ENCODE results near the gene SIGLEC1. TPM values are rescaled to one million over a fixed set of nuclear protein-coding genes. Genes with fewer than 3 reads are reported as not detected.

The SIGLEC1 gene
- total RNA-seq, 1 experiment from 2014 or later, result 0.17 TPM

DNA sequence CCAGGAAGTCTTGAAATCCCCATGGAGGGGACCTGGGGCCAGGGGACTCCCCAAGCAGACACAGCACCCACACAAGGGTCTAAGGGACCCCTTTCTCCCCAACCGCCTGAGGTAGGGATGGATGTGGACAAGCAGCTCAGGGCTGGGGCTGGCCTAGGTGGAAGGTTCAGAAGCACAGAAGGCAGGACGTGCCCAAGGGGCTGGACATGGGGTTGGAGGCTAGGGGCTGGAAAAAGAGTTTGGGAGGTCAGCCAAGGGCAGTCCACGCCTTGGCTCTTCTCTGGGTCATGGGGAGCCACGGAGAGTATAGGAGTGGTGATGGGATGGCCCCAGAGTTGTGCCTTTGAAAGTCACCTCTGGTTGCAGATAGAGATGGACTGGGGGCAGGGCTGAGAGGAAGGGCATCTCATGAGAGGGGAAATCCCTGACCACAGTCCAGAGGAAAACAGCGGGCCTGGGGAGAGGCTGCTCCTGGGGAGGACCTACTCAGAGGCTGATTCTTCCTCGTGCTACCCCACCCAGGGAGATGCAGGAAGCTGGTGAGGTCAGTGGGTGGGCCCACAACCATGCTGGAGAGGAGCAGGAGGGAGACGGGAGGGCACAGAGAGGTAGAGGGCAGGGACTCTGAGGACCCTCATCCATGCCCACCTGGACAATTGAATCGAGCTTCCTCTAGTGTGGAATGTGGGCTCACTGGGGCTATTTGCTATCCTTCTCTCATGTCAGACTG lies 17.6 kb upstream of the SIGLEC1 start:
- Histone ChIP-seq H4K20me1 (ENCODE audit: insufficient read depth) (no peaks in the 10 kb centered on the region), H3K79me2 (ENCODE audit: insufficient read depth, low read length) (no peaks in the 10 kb centered on the region), H3K27me3 (ENCODE audit: insufficient read depth, low read length) (0 out of 2 replicates have a peak, but pooled peaks cover 8% of the 10 kb centered on the region), H3K36me3 (ENCODE audit: control insufficient read depth in 1 of 2, insufficient read depth in 2 of 2, low read length in 2 of 2) (no peaks in the 10 kb centered on the region), H3K9me2 (ENCODE audit: insufficient read depth) (no peaks in the 10 kb centered on the region), H3K9ac (ENCODE audit: low read length) (no peak overlapping the region), H3K4me1 (ENCODE audit: control insufficient read depth in 1 of 2, insufficient read depth in 2 of 2, low read length in 2 of 2) (peaks cover 7 to 31% of the 10 kb centered on the region in 2 experiments), H2AFZ (ENCODE audit: low read depth, low read length, poor library complexity, severe bottlenecking) (no peak overlapping the region), H3K9me3 (ENCODE audit: control insufficient read depth in 1 of 2, insufficient read depth in 1 of 2, low read depth in 1 of 2, low read length in 2 of 2) (no peaks in the 10 kb centered on the region), H3K4me3 (replicated peaks in 1 of 2; ENCODE audit: low read depth in 1 of 2, low read length in 2 of 2) (no peak overlapping the region), H3K27ac (ENCODE audit: low read depth, low read length) (no peak overlapping the region), H3K4me2 (ENCODE audit: low read length) (no peak overlapping the region)
- intact Hi-C loops (cut with micrococcal nuclease), result no loop called here
- CTCF ChIA-PET, result interaction anchor here (2.2 kb wide), 1 partner anchor 15 kb away, joined by 5 read pairs; no protein-coding TSS in a partner anchor
- RAD21 ChIA-PET (ENCODE audit: low non-redundant PET in 1 of 2, low total read pairs in 2 of 2, uncharacterized antibody in 2 of 2, unreplicated experiment in 2 of 2), result no interaction called here
- ATAC-seq, result no peak
- TF ChIP-seq POLR2A (IDR thresholded peaks at IDR 0.05; ENCODE audit: borderline replicate concordance, extremely low read depth, insufficient read depth, insufficient read length), result no peak
- no peak for TF ChIP-seq JUND (IDR thresholded peaks at IDR 0.05)
- TF ChIP-seq, protein P1, sequence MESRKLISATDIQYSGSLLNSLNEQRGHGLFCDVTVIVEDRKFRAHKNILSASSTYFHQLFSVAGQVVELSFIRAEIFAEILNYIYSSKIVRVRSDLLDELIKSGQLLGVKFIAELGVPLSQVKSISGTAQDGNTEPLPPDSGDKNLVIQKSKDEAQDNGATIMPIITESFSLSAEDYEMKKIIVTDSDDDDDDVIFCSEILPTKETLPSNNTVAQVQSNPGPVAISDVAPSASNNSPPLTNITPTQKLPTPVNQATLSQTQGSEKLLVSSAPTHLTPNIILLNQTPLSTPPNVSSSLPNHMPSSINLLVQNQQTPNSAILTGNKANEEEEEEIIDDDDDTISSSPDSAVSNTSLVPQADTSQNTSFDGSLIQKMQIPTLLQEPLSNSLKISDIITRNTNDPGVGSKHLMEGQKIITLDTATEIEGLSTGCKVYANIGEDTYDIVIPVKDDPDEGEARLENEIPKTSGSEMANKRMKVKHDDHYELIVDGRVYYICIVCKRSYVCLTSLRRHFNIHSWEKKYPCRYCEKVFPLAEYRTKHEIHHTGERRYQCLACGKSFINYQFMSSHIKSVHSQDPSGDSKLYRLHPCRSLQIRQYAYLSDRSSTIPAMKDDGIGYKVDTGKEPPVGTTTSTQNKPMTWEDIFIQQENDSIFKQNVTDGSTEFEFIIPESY (IDR thresholded peaks at IDR 0.05; ENCODE audit: extremely low read depth, insufficient replicate concordance, low read length), result no peak
- TF ChIP-seq, protein P2, sequence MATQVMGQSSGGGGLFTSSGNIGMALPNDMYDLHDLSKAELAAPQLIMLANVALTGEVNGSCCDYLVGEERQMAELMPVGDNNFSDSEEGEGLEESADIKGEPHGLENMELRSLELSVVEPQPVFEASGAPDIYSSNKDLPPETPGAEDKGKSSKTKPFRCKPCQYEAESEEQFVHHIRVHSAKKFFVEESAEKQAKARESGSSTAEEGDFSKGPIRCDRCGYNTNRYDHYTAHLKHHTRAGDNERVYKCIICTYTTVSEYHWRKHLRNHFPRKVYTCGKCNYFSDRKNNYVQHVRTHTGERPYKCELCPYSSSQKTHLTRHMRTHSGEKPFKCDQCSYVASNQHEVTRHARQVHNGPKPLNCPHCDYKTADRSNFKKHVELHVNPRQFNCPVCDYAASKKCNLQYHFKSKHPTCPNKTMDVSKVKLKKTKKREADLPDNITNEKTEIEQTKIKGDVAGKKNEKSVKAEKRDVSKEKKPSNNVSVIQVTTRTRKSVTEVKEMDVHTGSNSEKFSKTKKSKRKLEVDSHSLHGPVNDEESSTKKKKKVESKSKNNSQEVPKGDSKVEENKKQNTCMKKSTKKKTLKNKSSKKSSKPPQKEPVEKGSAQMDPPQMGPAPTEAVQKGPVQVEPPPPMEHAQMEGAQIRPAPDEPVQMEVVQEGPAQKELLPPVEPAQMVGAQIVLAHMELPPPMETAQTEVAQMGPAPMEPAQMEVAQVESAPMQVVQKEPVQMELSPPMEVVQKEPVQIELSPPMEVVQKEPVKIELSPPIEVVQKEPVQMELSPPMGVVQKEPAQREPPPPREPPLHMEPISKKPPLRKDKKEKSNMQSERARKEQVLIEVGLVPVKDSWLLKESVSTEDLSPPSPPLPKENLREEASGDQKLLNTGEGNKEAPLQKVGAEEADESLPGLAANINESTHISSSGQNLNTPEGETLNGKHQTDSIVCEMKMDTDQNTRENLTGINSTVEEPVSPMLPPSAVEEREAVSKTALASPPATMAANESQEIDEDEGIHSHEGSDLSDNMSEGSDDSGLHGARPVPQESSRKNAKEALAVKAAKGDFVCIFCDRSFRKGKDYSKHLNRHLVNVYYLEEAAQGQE (IDR thresholded peaks at IDR 0.05; ENCODE audit: low read depth), result no peak
- TF ChIP-seq SP1 (IDR thresholded peaks at IDR 0.05; ENCODE audit: low read depth), result no peak
- TF ChIP-seq SRF (IDR thresholded peaks at IDR 0.05; ENCODE audit: low read depth), result no peak
- no peak for TF ChIP-seq ZFX (IDR thresholded peaks at IDR 0.05)
- TF ChIP-seq CBX3 (IDR thresholded peaks at IDR 0.05; ENCODE audit: low read depth), result no peak
- no peak for TF ChIP-seq SIN3A (IDR thresholded peaks at IDR 0.05; ENCODE audit: low read depth)
- TF ChIP-seq POLR2AphosphoS5 (IDR thresholded peaks at IDR 0.05; ENCODE audit: low read depth, low read length), result no peak
- TF ChIP-seq MAX (IDR thresholded peaks at IDR 0.05), result no peak
- no peak for TF ChIP-seq EZH2phosphoT487 (IDR thresholded peaks at IDR 0.05; ENCODE audit: borderline replicate concordance)
- no peak for TF ChIP-seq FOSL1 (IDR thresholded peaks at IDR 0.05; ENCODE audit: low read depth)
- no peak for TF ChIP-seq ATF3 (IDR thresholded peaks at IDR 0.05)
- no TSS peak for BruUV-seq (replicated peaks)
- POLR2A ChIA-PET, result no interaction called here
- DNase-seq (ENCODE audit: low read depth, low spot score), result no peak
